GM23338 (cell line): Measurements from ENCODE around the gene PGAP6. TPM values are rescaled to one million over a fixed set of nuclear protein-coding genes. Genes with fewer than 3 reads are reported as not detected.

Source experiments
- ATAC-seq: fragments of 200-7000 bp; cut with Tn5 transposase; 3 replicates; pipeline ENCODE4 v1.9.1; 2020
- DNase-seq: peaks from one replicate; pipeline ENCODE4 v3.0.0-alpha.2; 2015; ENCODE audit warnings: low spot score
- H2AFZ ChIP-seq: fragments of 200-600 bp; sonication (generic); 2 replicates; pipeline ENCODE4 v1.8.0; 2016; ENCODE audit warnings: antibody characterized with exemption, mild to moderate bottlenecking, moderate library complexity
- H3F3A ChIP-seq: fragments of 200-600 bp; sonication (generic); replicated peaks from 2 replicates; pipeline ENCODE4 v1.8.0; 2017; ENCODE audit warnings: antibody characterized with exemption, mixed run types, low read depth
- H3K27ac ChIP-seq: fragments of 200-600 bp; sonication (generic); 2 replicates; pipeline ENCODE4 v1.6.1; 2016; ENCODE audit warnings: low read depth
- H3K27me3 ChIP-seq: fragments of 200-600 bp; sonication (generic); 2 replicates; pipeline ENCODE4 v1.8.0; 2016; ENCODE audit warnings: mild to moderate bottlenecking, mixed run types, moderate library complexity; ENCODE audit not compliant: insufficient read depth
- H3K36me3 ChIP-seq: fragments of 200-600 bp; sonication (generic); 2 replicates; pipeline ENCODE4 v1.8.0; 2016; ENCODE audit warnings: mild to moderate bottlenecking; ENCODE audit not compliant: insufficient read depth
- H3K4me1 ChIP-seq: fragments of 200-600 bp; sonication (generic); 2 replicates; pipeline ENCODE4 v1.8.0; 2016; ENCODE audit warnings: mild to moderate bottlenecking, moderate library complexity; ENCODE audit not compliant: insufficient read depth
- H3K4me2 ChIP-seq: fragments of 200-600 bp; sonication (generic); 2 replicates; pipeline ENCODE4 v1.7.1; 2017; ENCODE audit warnings: mixed run types
- H3K4me3 ChIP-seq: fragments of 200-600 bp; sonication (generic); 2 replicates; pipeline ENCODE4 v1.6.1; 2016; ENCODE audit warnings: mixed run types
- H3K79me2 ChIP-seq: fragments of 200-600 bp; sonication (generic); replicated peaks from 2 replicates; pipeline ENCODE4 v1.8.0; 2017; ENCODE audit warnings: mild to moderate bottlenecking; ENCODE audit not compliant: insufficient read depth
- H3K9me2 ChIP-seq: fragments of 200-600 bp; sonication (generic); 2 replicates; pipeline ENCODE4 v1.8.0; 2017; ENCODE audit not compliant: insufficient read depth
- H4K20me1 ChIP-seq: fragments of 200-600 bp; sonication (generic); replicated peaks from 2 replicates; pipeline ENCODE4 v1.8.0; 2017; ENCODE audit warnings: mild to moderate bottlenecking; ENCODE audit not compliant: insufficient read depth
- H3K27ac Mint-ChIP-seq: 2 replicates; pipeline ENCODE4 v1.8.0; 2020; ENCODE audit warnings: inconsistent platforms, mild to moderate bottlenecking, moderate library complexity, mixed read lengths
- H3K27me3 Mint-ChIP-seq: 3 replicates; pipeline ENCODE4 v1.8.0; 2022; ENCODE audit warnings: low read depth, mild to moderate bottlenecking, moderate library complexity, mixed read lengths, inconsistent platforms; ENCODE audit not compliant: insufficient read depth, poor library complexity
- H3K36me3 Mint-ChIP-seq: 3 replicates; pipeline ENCODE4 v1.8.0; 2021; ENCODE audit warnings: low read depth, mild to moderate bottlenecking, inconsistent platforms, moderate library complexity, mixed read lengths
- H3K4me1 Mint-ChIP-seq: 3 replicates; pipeline ENCODE4 v1.8.0; 2020; ENCODE audit warnings: mild to moderate bottlenecking, inconsistent platforms, mixed read lengths
- H3K4me3 Mint-ChIP-seq: 3 replicates; pipeline ENCODE4 v1.8.0; 2021; ENCODE audit warnings: moderate library complexity, mild to moderate bottlenecking, inconsistent platforms, mixed read lengths
- H3K9me3 Mint-ChIP-seq: 3 replicates; pipeline ENCODE4 v1.8.0; 2020; ENCODE audit warnings: moderate library complexity, mild to moderate bottlenecking, inconsistent platforms, mixed read lengths
- CREB1 ChIP-seq: fragments of 250-450 bp; sonication (Bioruptor Pico); IDR thresholded peaks from 2 replicates; pipeline ENCODE4 v1.5.0; 2020; ENCODE audit warnings: low read depth, mild to moderate bottlenecking, moderate library complexity
- EZH2 ChIP-seq: fragments of 200-600 bp; sonication (generic); IDR thresholded peaks from one replicate; pipeline ENCODE4 v1.8.0; 2017; ENCODE audit warnings: antibody characterized with exemption, mild to moderate bottlenecking, low read depth; ENCODE audit not compliant: unreplicated experiment
- EZH2phosphoT487 ChIP-seq: fragments of 200-600 bp; sonication (generic); IDR thresholded peaks from one replicate; pipeline ENCODE4 v1.8.1; 2018; ENCODE audit warnings: antibody characterized with exemption; ENCODE audit not compliant: unreplicated experiment
- NANOG ChIP-seq: IDR thresholded peaks from 2 replicates; pipeline ENCODE4 v1.6.1; 2016; ENCODE audit warnings: antibody characterized with exemption, borderline replicate concordance
- POLR2AphosphoS5 ChIP-seq: IDR thresholded peaks from 2 replicates; pipeline ENCODE4 v1.6.1; 2016; ENCODE audit warnings: antibody characterized with exemption, low read depth
- ZNF114 ChIP-seq: fragments of 250-450 bp; sonication (Bioruptor Pico); IDR thresholded peaks from 2 replicates; pipeline ENCODE4 v1.5.0; 2020; ENCODE audit warnings: mild to moderate bottlenecking, moderate library complexity
- ZNF331 ChIP-seq: fragments of 250-450 bp; sonication (Bioruptor Pico); IDR thresholded peaks from 2 replicates; pipeline ENCODE4 v1.5.0; 2020; ENCODE audit warnings: low read depth, mild to moderate bottlenecking, moderate library complexity
- ZNF462 ChIP-seq: fragments of 250-450 bp; sonication (Bioruptor Pico); IDR thresholded peaks from 2 replicates; pipeline ENCODE4 v1.5.0; 2020; ENCODE audit warnings: mild to moderate bottlenecking, moderate library complexity
- polyA plus RNA-seq: library from polyadenylated mRNA; unstranded; fragments of >200 nt; fragmentation: Nextera tagmentation; extraction: Ambion mirVana; gene quantifications from 2 replicates; pipeline ENCODE4 v1.2.1, GENCODE V29; 2016
- total RNA-seq: library from RNA; depleted of rRNA; stranded (reverse); fragments of >200 nt; shearing (Covaris generic); gene quantifications from 2 replicates; pipeline ENCODE4 v1.2.3, GENCODE V29; 2014
- TF ChIP-seq, protein P1 (sequence below): IDR thresholded peaks from one replicate; pipeline ENCODE4 v1.6.1; 2018; ENCODE audit warnings: antibody characterized with exemption; ENCODE audit not compliant: unreplicated experiment
- TF ChIP-seq, protein P2 (sequence below), 2 experiments: fragments of 200-600 bp in 1 of 2; sonication (generic) in 1 of 2; conservative IDR thresholded peaks; 2 replicates each; pipeline versions ENCODE4 v1.5.1 to v1.6.1; 2016 to 2017; ENCODE audit warnings: antibody characterized with exemption in 2 of 2, low read depth in 2 of 2, mild to moderate bottlenecking in 2 of 2, moderate library complexity in 1 of 2

Gene PGAP6
- total and polyA plus RNA-seq, 2 experiments from 2014 or later: 25.1 to 112 TPM

- no peaks in the 10 kb centered on the region for H3K4me1 Mint-ChIP-seq
- H3K27me3 Mint-ChIP-seq: peaks cover 8% of the 10 kb centered on the region
- Histone ChIP-seq H3K79me2 (no peaks in the 10 kb centered on the region), H3K27me3 (no peaks in the 10 kb centered on the region), H2AFZ (no peak overlapping the region), H3K9me2 (no peaks in the 10 kb centered on the region), H4K20me1 (no peaks in the 10 kb centered on the region), H3K4me2 (no peak overlapping the region), H3K4me1 (no peaks in the 10 kb centered on the region), H3K36me3 (no peaks in the 10 kb centered on the region), H3F3A (0 out of 2 replicates have a peak, but pooled peaks cover 2% of the 10 kb centered on the region), H3K27ac (no peak overlapping the region), H3K4me3 (no peak overlapping the region)
- no peaks in the 10 kb centered on the region for H3K36me3 Mint-ChIP-seq
- TF ChIP-seq, protein P1, sequence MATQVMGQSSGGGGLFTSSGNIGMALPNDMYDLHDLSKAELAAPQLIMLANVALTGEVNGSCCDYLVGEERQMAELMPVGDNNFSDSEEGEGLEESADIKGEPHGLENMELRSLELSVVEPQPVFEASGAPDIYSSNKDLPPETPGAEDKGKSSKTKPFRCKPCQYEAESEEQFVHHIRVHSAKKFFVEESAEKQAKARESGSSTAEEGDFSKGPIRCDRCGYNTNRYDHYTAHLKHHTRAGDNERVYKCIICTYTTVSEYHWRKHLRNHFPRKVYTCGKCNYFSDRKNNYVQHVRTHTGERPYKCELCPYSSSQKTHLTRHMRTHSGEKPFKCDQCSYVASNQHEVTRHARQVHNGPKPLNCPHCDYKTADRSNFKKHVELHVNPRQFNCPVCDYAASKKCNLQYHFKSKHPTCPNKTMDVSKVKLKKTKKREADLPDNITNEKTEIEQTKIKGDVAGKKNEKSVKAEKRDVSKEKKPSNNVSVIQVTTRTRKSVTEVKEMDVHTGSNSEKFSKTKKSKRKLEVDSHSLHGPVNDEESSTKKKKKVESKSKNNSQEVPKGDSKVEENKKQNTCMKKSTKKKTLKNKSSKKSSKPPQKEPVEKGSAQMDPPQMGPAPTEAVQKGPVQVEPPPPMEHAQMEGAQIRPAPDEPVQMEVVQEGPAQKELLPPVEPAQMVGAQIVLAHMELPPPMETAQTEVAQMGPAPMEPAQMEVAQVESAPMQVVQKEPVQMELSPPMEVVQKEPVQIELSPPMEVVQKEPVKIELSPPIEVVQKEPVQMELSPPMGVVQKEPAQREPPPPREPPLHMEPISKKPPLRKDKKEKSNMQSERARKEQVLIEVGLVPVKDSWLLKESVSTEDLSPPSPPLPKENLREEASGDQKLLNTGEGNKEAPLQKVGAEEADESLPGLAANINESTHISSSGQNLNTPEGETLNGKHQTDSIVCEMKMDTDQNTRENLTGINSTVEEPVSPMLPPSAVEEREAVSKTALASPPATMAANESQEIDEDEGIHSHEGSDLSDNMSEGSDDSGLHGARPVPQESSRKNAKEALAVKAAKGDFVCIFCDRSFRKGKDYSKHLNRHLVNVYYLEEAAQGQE: no peak
- TF ChIP-seq, protein P2, sequence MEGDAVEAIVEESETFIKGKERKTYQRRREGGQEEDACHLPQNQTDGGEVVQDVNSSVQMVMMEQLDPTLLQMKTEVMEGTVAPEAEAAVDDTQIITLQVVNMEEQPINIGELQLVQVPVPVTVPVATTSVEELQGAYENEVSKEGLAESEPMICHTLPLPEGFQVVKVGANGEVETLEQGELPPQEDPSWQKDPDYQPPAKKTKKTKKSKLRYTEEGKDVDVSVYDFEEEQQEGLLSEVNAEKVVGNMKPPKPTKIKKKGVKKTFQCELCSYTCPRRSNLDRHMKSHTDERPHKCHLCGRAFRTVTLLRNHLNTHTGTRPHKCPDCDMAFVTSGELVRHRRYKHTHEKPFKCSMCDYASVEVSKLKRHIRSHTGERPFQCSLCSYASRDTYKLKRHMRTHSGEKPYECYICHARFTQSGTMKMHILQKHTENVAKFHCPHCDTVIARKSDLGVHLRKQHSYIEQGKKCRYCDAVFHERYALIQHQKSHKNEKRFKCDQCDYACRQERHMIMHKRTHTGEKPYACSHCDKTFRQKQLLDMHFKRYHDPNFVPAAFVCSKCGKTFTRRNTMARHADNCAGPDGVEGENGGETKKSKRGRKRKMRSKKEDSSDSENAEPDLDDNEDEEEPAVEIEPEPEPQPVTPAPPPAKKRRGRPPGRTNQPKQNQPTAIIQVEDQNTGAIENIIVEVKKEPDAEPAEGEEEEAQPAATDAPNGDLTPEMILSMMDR (conservative IDR thresholded peaks at IDR 0.05; ENCODE audit: low read depth in 2 of 2): no peak
- TF ChIP-seq ZNF114 (CRISPR knock-in tag) (no peak), EZH2 (no peak), ZNF331 (CRISPR knock-in tag) (no peak), ZNF462 (no peak), POLR2AphosphoS5 (no peak), CREB1 (no peak), EZH2phosphoT487 (no peak), NANOG (no peak)
- no peak overlapping the region for H3K4me3 Mint-ChIP-seq
- no peaks in the 10 kb centered on the region; the same call in 2 of the 3 replicates for H3K9me3 Mint-ChIP-seq
- no peak for ATAC-seq
- no peak for DNase-seq
- no peak overlapping the region for H3K27ac Mint-ChIP-seq
Measured at GRCh38 chr16:410516-411178, 28.9 kb upstream of the PGAP6 start.
